GM10266 (cell line): Measurements from ENCODE around the gene LRBA.

ENCODE experiments used
- DNase-seq: peaks from one replicate; pipeline ENCODE4 v3.0.0; 2012; ENCODE audit errors: extremely low spot score
- CTCF ChIP-seq: IDR thresholded peaks from 2 replicates; pipeline ENCODE4 v1.5.1; 2012; ENCODE audit warnings: mild to moderate bottlenecking, low read depth; ENCODE audit not compliant: control insufficient read depth, insufficient read depth; ENCODE audit errors: missing control alignments

LRBA gene

GRCh38 chr4:150215601-150216000 lies 799.5 kb downstream of the LRBA start:
- DNase-seq: no peak
- TF ChIP-seq CTCF: no peak
